GM23248 (cell line): ENCODE measurements around the gene CLIP2.

Experiments used
- EZH2 ChIP-seq: fragments of 200-600 bp; sonication (generic); IDR thresholded peaks from 2 replicates; pipeline ENCODE4 v1.6.1; 2018; ENCODE audit warnings: antibody characterized with exemption, mild to moderate bottlenecking; ENCODE audit not compliant: insufficient read depth, poor library complexity, severe bottlenecking
- EZH2phosphoT487 ChIP-seq: fragments of 200-600 bp; sonication (generic); IDR thresholded peaks from 2 replicates; pipeline ENCODE4 v1.6.1; 2018; ENCODE audit warnings: antibody characterized with exemption, moderate library complexity, mild to moderate bottlenecking, low read depth; ENCODE audit not compliant: insufficient read depth

DNA sequence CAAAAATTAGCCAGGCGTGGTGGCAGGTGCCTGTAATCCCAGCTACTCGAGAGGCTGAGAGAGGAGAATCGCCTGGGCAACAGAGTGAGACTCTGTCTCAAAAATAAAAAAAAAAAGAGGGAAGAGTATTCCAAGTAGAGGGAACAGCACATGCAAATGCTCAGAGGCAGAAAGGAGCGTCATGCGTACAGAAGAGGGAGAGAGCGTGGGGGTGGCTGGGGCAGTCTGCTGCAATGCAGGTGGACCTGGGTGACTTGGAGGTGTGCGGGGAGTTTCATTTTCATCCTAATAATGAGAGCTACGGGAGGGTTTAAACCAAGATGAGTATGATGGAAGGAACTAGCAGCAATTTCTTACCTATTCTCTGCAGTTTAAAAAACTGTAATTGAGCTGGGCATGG, 28.8 kb downstream of the CLIP2 start:
- no peak for TF ChIP-seq EZH2
- no peak for TF ChIP-seq EZH2phosphoT487
